GM19240 (cell line): ENCODE measurements around the gene GPR63.
A peak's percentile ranks its signal among the peaks of the same experiment; 100 is the strongest.

Source experiments
- DNase-seq: peaks from one replicate; pipeline ENCODE4 v3.0.0; 2011; ENCODE audit warnings: low spot score; ENCODE audit not compliant: insufficient read length

Gene GPR63

GRCh38 chr6:96823743-96824142, 13.5 kb downstream of the GPR63 start:
- DNase-seq = no peak

GRCh38 chr6:96821034-96821433, 16.2 kb downstream of the GPR63 start:
- no peak for DNase-seq

- no peak for DNase-seq
Measured at GRCh38 chr6:96816301-96816817, 20.9 kb downstream of the GPR63 start.

GRCh38 chr6:96814625-96815024, 22.7 kb downstream of the GPR63 start:
- no peak for DNase-seq

- no peak for DNase-seq
Measured at GRCh38 chr6:96812077-96812703, 25.1 kb downstream of the GPR63 start.

- DNase-seq = no peak
Measured at GRCh38 chr6:96811670-96812069, 25.6 kb downstream of the GPR63 start.

- no peak for DNase-seq
Measured at GRCh38 chr6:96811136-96811535, 26.1 kb downstream of the GPR63 start.

GRCh38 chr6:96809119-96809518, 28.2 kb downstream of the GPR63 start:
- no peak for DNase-seq

GRCh38 chr6:96803106-96803481, 34.2 kb downstream of the GPR63 start:
- no peak for DNase-seq

GRCh38 chr6:96795481-96795880, 41.8 kb downstream of the GPR63 start:
- DNase-seq = peak; percentile 41

GRCh38 chr6:96794980-96795379, 42.3 kb downstream of the GPR63 start:
- no peak for DNase-seq

- DNase-seq = no peak
Measured at GRCh38 chr6:96792561-96793190, 44.6 kb downstream of the GPR63 start.

- no peak for DNase-seq
Measured at GRCh38 chr6:96789871-96790270, 47.4 kb downstream of the GPR63 start.

GRCh38 chr6:96787846-96788580, 49.3 kb downstream of the GPR63 start:
- no peak for DNase-seq

- no peak for DNase-seq
Measured at GRCh38 chr6:96786336-96786735, 50.9 kb downstream of the GPR63 start.

- DNase-seq = no peak
Measured at GRCh38 chr6:96784650-96785049, 52.6 kb downstream of the GPR63 start.

GRCh38 chr6:96783307-96783706, 54.0 kb downstream of the GPR63 start:
- no peak for DNase-seq

GRCh38 chr6:96781557-96781956, 55.7 kb downstream of the GPR63 start:
- no peak for DNase-seq

- DNase-seq = no peak
Measured at GRCh38 chr6:96777113-96777512, 60.2 kb downstream of the GPR63 start.

- no peak for DNase-seq
Measured at GRCh38 chr6:96775727-96776400, 61.4 kb downstream of the GPR63 start.

GRCh38 chr6:96766769-96767168, 70.5 kb downstream of the GPR63 start:
- no peak for DNase-seq

- DNase-seq = no peak
Measured at GRCh38 chr6:96762599-96762998, 74.7 kb downstream of the GPR63 start.
